Activated T-helper 1 cell treated with anti-CD3 and anti-CD28 coated beads, Interleukin-2, amount 50 U/mL, for 16 hours (primary cell): ENCODE measurements around the gene CACNA1B.
"Not testable (repeated sequence)": the region's sequence is repeated elsewhere in the genome, so short reads cannot be mapped to it uniquely, and the experiment has no call there.

Experiments used
- DNase-seq, 2 donors: peaks; one replicate each; pipeline ENCODE4 v3.0.0-alpha.2; 2020; ENCODE audit warnings: low read depth in 1 of 2, low spot score in 1 of 2

CACNA1B gene

DNA sequence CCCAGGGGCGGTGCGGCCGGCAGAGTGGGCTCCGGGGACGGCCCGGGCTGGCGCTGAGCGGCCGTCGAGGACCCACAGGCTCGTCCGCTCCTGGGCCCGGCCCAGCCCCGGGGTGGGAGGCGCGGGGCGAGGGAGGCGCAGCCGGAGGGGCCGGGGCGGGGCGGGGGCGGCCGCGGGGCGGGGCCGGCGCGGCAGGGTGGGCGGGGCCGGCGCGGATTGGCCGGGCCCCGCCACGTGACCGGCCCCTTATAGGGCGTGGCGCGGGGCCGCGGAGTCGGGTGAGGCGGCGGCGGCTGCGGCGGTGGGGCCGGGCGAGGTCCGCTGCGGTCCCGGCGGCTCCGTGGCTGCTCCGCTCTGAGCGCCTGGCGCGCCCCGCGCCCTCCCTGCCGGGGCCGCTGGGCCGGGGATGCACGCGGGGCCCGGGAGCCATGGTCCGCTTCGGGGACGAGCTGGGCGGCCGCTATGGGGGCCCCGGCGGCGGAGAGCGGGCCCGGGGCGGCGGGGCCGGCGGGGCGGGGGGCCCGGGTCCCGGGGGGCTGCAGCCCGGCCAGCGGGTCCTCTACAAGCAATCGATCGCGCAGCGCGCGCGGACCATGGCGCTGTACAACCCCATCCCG is at the start of gene CACNA1B:
TSS of gene CACNA1B (plus strand) at position 277 of the 617 bp plus-strand sequence. CDS start at position 429, 152 bp downstream.
- not testable (repeated sequence) for DNase-seq

DNA sequence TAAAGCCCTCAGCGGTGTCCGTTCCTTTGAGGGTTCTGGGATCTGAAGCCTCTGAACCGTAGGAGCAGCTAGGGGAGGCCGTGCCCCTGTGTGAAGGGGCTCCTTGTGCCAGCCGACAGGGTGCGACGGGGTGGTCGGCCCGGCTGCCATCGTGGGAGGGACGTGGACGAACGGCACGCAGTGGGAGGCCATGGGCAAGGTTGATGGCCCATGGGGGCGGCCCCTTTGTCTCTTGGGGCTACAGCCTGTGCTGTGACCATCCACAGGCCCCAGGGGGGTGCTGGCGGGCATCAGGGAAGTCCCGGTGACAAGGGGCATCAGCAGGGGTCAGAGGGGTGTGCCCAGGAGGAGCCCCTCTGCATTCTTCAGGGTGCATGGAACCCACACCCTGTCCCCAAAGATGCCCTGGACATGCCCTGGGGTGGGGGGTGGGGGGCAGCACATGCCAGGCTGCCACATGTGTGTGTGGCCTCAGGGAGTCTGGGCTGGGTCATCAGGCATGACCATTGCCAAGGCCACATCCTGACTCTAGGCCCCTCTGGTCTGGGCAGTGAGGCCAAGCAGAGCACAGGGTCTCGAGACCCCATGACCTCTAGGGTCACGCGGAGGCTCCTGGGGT is 49.6 kb upstream of the CACNA1B start:
- no peak for DNase-seq

DNA sequence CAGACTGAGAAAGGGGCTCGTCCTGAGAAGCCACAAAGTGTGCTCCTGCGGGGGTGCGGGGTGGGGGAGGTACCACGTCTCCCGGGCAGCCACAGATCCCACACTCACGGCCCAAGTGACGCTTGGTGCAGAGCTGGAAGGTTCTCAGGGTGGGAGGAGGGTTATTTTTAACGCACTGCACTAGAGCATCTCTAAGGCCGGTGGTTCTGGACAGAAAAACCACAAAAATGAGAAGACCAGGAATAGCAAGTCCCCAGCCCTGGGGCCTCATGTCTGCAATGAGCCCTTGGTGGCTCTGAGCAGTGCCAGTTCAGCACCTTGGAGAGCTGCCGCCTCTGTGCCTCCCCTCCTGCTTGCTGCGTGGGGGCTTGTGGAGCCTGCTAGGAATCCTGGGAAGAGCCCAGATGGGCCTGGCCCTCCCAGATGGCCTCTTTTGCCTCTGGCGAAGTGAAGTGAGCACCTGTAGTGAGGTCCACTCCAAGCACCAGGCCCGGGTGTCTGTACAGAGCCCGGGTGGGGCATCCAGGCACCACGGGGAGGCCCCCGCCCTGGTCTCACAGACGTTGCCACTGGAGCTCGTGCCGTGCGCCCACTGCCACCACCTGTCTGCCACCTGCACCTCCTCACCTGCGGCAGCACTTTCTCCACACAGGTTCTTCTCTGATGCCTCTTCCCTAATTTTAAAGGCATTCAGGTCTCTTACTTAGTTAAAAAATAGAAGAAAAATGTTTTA is 48.9 kb upstream of the CACNA1B start:
- DNase-seq: no peak

DNA sequence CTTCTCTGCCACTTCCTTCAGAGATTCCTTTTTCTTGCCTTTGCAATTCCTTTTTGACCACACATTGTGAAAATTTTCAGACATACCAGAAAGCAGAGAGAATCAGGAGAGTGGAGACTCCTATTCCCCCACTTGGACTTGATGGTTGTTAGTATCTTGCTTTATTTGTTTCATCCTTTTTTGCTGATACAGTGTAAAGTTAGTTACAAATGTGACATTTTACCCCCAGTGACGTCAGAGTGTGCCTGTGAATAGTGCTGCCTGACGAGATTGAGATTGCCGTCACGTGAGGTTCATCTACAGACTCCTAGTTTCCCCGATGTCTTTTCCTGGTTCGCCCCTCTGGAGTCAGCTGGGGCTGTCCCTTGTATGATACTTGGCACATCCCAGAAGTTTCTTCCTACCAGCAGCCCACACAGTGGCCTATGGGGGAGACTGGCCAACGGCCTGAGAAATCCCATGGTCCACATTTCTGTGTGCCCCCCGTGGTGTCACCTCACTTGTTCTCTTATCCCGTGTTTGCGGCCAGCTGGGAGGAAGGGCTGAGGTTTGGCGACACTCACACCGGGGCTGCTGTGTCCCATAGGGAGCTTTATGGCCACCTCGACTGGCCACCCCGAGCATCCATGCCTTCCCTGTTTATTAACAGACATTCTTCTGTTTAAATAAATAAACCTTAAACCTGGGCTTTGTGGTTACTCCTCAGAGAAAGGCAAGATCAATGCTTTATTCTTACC is 48.2 kb upstream of the CACNA1B start:
- no peak for DNase-seq

DNA sequence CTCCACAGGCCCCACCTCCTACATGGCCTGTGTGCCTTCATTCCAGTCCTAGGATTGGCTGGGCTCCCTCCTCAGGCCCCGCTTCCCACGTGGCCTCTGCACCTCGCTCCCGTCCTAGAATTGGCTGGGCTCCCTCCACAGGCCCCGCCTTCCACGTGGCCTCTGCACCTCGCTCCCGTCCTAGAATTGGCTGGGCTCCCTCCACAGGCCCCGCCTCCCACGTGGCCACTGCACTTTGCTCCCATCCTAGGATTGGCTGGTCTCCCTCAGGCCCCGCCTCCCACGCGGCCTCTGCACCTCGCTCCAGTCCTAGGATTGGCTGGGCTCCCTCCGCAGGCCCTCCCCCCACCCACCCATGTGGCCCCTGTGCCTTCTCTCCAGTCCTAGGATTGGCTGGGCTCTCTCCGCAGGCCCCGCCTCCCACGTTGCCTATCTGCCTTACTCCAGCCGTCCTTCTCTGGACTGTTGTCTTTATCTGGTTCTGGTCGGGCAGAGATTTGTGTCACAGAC is 45.3 kb upstream of the CACNA1B start:
- no peak for DNase-seq

DNA sequence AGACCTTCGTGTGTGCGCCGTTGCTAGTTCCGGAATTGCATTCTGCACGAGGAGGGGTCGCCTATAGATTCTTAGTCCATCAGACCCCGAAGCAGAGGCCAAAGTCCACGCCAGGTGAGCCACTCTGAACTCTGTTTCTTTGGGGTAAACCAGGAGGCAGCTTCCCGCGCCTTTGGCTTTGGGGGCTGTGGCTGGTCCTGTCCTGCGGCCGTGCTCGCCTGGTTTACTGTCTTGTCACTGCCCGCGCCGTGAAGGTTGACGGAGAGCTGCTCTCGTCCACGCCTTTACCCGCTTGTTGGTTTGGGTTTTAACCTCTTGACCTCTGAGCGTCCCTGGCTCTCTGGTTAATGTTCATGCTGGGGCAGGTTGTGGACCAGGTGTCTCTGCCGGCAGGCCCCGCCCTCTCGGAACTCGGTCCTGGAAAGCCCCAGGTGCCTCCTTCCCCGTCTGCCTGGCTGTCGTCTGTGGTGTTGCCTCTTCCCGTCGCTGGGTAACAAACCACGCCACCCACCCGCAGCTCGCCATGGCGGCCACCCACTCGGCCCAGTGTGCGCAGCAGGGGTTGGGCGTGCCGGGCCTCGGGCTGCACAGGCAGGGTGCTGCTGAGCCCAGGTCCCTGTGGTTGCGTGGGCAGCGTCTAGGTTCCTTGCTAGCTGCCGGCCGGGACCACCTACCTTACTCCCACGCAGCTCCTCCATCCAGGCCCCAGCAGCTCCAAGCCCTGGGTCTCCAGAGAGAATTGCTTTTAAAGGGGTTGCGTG is 44.6 kb upstream of the CACNA1B start:
- DNase-seq: no peak

DNA sequence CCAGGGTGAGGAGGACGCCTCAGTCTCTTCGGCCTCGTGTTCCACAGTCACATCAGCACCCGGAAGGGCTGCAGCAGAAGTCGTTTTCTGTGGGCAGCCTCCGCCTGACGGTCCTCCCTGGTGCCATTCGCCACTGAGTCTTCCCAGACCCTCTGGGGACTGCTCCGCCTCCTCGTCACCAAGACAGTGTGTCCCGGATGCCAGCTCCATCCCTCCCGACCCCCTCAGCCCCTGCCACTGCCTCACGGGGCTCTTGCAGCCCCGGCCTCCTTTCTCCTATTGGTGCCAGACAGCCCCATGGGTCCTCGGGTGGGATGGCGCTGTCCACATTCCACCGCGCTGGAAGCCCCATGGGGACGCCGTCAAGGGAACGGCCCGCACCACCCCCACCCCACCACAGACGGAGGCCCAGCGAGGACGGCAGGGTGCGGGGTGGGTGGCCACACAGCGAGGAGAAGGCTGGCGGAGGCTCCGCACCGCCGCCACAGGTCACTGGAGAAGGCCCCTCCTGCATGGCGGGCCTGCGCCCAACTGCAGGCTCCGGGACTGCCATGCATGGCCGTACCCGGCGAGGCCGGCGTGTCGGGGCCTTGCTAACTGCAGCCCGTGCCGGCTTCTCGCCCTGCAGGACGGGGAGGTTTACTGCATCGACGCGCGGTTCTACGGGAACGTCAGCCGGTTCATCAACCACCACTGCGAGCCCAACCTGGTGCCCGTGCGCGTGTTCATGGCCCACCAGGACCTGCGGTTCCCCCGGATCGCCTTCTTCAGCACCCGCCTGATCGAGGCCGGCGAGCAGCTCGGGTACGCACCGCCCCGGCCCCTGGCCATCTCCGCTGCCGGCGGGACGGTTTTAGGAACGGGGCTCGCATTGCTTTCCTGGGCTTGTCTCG is 43.6 kb upstream of the CACNA1B start:
- no peak for DNase-seq

DNA sequence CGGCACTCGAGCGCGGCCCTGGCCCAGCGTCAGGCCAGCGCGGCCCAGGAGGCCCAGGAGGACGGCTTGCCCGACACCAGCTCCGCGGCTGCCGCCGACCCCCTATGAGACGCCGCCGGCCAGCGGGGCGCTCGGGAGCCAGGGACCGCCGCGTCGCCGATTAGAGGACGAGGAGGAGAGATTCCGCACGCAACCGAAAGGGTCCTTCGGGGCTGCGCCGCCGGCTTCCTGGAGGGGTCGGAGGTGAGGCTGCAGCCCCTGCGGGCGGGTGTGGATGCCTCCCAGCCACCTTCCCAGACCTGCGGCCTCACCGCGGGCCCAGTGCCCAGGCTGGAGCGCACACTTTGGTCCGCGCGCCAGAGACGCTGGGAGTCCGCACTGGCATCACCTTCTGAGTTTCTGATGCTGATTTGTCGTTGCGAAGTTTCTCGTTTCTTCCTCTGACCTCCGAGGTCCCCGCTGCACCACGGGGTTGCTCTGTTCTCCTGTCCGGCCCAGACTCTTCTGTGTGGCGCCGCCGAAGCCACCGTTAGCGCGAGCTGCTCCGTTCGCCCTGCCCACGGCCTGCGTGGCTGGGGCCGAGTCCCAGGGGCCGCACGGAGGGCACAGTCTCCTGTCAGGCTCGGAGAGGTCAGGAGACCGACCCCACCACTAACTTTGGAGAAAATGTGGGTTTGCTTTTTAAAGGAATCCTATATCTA is 42.6 kb upstream of the CACNA1B start:
- DNase-seq: no peak

DNA sequence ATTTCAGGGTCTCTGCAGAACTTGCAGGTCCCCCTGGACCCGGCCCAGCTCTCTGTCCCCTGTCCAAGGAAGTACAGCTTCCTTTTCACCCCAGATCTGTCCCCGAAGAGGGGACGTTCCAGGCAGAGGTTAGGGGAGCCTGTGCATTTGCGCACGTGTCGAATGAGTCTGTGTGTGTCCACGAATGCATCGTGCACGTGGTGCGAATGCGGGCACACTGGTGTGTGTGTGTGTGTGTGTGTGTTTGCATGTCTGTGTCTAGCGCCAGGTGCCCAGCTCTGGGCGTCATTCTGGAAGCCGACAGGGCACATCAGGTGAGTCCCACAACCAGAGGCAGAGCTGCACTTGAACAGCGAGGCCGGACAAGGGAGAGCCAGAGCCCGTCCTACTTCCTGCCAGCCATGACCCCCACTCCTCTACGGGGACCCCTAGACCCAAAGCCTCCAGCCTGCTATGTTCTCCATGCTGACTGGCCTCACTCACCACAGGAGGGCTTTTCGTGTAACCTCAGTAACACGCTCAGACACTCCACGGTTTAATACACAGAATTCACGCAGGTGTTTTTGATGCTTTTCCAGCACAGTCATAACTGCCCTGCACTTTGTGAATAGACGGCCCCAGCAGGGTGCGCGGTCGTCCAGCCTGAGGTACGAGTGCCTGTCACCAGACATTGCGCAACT is 41.3 kb upstream of the CACNA1B start:
- no peak for DNase-seq

DNA sequence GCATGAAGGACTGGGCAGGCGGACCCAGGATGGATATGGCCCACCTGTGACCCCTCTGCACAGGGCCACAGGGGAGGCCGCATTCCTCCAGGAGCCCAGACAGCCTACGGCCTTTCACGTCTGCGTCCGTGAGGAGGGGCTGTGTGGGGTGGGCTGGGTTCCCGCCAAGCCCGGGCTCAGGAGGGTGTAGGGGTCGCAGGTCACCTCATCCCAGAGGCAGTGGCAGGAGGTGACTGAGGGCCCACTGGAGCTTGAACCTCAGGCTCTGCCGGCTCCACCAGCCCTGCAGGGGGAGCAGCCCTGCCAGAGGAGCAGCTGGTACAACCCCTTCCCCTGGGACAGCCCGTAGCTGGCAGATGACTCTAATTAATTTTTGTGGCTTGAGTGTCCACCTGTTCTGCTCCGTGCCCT is 40.7 kb upstream of the CACNA1B start:
- no peak for DNase-seq

DNA sequence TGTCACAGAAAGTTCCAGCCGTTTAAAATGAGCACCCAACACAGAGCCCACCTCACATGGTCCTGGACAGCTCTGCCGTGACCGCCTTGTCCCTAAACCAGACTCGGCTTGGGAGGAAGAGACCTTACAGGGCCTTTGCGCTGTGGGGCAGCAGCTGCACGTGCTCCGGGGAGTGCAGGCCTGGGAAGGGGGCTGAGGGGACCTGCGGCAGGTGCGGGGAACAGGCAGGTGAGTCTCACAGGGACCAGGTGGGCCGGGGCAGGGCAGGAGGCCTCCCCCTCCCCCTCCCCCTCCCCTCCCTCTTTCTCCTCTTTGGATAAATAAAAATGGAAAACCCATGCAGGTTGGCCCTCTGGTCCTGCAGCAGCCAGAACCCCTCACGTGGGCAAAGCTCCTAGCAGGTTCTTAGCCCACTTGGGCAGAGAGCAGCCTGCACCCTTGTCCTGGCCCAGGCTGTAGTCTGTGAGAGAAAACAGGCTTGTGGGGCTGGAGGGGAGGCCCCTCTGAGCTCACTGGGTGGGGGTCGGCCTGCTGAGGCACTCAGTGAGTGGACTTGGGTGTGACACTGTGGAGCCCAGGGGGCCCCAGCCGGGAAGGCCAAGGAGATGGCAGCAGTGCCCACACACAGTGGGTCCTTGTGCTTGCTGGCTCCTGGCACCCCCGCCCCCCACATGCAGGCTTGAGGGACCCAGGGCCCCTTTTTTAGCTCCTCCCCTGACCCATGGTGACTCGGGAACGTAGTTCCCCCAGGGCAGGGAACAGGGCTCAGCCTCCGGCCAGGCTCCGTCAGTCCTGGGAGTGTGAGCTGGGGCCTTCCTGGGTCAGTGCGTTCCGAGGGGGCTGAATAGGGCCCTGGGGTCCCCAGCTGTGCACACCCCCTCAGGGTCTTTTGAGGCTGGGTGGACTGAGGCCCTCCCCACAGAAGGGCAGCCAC is 40.0 kb upstream of the CACNA1B start:
- no peak for DNase-seq

DNA sequence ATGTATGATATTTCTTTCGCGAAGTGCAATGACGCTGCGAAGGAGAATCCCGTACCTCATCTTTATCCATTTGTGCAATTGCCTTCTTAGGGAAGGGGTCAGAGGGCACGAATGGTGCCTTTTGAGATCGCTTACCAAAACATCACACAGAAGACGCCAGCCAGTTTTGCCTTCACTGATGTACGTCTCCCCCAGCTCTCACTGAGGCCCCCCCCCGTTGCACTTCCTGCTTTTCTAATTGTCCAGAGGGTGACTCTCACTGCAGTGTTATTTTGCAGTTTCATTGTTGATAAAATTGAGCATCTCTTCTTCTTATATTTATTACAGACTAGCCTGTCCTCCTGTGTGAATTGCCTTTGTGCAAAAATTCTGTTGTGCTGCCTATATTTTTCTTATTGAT is 39.0 kb upstream of the CACNA1B start:
- no peak for DNase-seq

DNA sequence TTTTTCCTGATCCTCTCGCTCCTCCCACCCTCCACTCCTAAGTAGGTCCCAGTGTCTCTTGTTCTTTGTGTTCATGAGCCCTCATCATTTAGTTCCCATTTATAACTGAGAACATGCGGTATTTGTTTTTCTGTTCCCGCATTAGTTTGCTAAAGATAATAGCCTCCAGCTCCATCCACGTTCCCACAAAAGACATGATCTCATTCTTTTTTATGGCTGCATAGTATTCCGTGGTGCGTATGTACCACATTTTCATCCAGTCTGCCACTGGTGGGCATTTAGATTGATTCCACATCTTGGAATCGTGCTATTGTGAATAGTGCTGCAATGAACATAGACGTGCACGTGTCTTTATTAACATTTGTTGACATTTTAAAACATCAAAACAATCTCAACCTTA is 34.2 kb upstream of the CACNA1B start:
- no peak for DNase-seq

DNA sequence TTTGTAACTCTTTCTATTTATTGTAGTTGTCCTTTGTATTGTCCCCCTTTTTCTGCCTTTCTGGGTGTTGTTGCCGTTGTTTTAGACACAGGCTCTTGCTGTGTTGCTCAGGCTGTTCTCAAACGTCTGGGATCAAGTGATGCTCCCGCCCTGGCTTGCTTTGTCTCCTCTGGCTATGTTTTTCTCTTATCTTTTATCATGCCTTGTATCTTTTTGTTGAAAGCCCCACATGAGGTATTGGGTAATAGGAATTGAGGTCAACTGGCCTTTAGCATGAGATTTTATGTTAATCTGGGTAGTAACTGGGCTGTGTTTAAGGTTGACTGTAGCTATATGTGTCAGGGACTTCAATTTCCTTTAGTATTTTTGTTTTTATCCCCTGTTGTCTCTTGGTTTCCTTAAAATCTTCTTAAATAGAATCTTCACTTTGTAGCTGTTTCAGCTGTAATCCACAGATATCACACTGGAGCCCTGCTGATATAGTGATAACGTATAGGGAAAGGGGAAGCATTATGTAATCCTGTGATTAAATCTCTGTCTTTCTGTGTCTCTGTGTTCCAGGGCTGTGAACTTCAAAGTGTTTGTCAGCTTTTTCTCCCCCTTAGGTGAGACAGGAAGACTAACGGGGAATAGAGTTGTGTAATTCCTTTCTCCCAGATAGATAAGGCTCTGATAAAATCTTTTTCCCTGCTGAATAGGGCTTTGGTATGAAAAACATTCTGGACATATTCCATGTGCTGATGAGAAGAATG is 25.9 kb upstream of the CACNA1B start:
- DNase-seq: no peak

DNA sequence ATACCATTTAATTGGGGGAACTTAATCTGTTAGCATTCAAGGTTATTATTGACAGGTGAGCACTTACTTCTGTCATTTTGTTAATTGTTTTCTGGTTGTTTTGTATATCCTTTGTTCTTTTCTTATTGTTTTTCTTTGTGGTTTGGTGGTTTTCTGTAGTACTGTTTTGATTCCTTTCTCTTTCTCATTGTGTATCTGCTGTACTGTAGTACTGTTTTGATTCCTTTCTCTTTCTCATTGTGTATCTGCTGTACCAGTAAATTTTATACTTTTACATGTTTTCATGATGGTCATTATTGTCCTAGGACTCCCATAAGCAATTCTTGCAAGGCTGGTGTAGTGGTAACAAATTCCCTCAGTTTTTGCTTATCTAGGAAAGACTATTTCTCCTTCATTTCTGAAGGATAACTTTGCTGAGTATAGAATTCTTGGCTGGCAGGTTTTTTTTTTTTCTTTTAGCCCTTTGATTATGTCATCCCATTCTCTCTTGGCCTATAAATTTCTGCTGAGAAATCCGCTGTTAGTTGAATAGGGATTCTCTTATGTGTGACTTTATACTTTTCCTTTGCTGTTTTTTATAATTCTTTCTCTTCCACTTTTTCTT is 24.1 kb upstream of the CACNA1B start:
- DNase-seq: no peak

DNA sequence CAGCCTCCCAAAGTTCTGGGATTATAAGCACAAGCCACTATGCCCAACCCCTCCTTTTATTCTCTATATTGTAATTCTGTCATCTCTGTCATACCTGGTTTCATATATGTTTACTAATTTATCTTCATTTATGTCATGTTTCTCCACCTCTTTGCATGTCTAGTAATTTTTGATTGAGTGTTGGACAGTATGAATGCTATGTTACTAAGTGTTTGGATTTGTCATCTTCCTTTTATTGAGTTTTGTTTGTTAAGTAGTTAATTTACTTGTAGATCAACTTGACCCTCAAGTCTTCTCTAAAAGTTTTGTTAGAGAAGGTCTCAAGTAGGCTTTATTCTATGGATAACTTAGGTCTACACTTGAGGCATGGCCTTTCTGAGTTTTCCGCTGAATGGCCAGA is 17.2 kb upstream of the CACNA1B start:
- DNase-seq: no peak
